Panc1 (cell line): ENCODE results near the gene EFTUD2. TPM values are rescaled to one million over a fixed set of nuclear protein-coding genes. Genes with fewer than 3 reads are reported as not detected.

ENCODE experiments used
- ATAC-seq: fragments of 200-7000 bp; cut with Tn5 transposase; 2 replicates; pipeline ENCODE4 v1.9.1; 2020; ENCODE audit warnings: mild to moderate bottlenecking, moderate library complexity
- BruUV-seq: library from RNA; stranded (reverse); fragments of 400-500 nt; replicated peaks from 2 replicates; lab custom pipeline; 2021; lab: Mats Ljungman, UMichigan
- CTCF ChIA-PET: fragments of 300-600 bp; sonication (Branson Sonifier 250); formaldehyde crosslinking; loops from one replicate; lab custom pipeline; 2022; ENCODE audit warnings: antibody characterized with exemption; lab: Charles Lee
- POLR2A ChIA-PET: fragments of 300-600 bp; sonication (Branson Sonifier 250); formaldehyde crosslinking; loops from one replicate; lab custom pipeline; 2022; ENCODE audit warnings: antibody characterized with exemption; lab: Charles Lee
- DNase-seq: peaks from one replicate; pipeline ENCODE4 v3.0.0-alpha.2; 2010; ENCODE audit warnings: low read depth, low spot score
- H3K27ac ChIP-seq: 2 replicates; pipeline ENCODE4 v1.5.1; 2011; ENCODE audit warnings: mild to moderate bottlenecking, low read length, inconsistent platforms
- H3K27me3 ChIP-seq: fragments of 200-500 bp; sonication (Bioruptor generic); 2 replicates; pipeline ENCODE4 v1.6.0; 2014; ENCODE audit warnings: low read length, inconsistent platforms; ENCODE audit not compliant: control insufficient read depth, insufficient read depth
- H3K36me3 ChIP-seq: fragments of 200-500 bp; sonication (Bioruptor generic); 2 replicates; pipeline ENCODE4 v1.5.1; 2014; ENCODE audit warnings: inconsistent platforms, mild to moderate bottlenecking, low read length, moderate library complexity; ENCODE audit not compliant: control insufficient read depth, insufficient read depth
- H3K4me1 ChIP-seq: 2 replicates; pipeline ENCODE4 v1.5.1; 2011; ENCODE audit warnings: inconsistent platforms, mild to moderate bottlenecking, low read length, moderate library complexity; ENCODE audit not compliant: control insufficient read depth, insufficient read depth
- H3K4me3 ChIP-seq, 2 experiments: 2 replicates each; pipeline ENCODE4 v1.5.1; 2011 to 2012; ENCODE audit warnings: low read depth in 2 of 2, low read length in 2 of 2, mild to moderate bottlenecking in 2 of 2, inconsistent platforms in 1 of 2, moderate library complexity in 1 of 2
- H3K9me3 ChIP-seq: fragments of 200-500 bp; sonication (Bioruptor generic); 2 replicates; pipeline ENCODE4 v1.5.1; 2014; ENCODE audit warnings: low read depth, mild to moderate bottlenecking, inconsistent platforms, low read length, moderate library complexity; ENCODE audit not compliant: control insufficient read depth, insufficient read depth
- POLR2AphosphoS5 ChIP-seq: IDR thresholded peaks from 2 replicates; pipeline ENCODE4 v1.6.1; 2012; ENCODE audit warnings: mild to moderate bottlenecking, low read depth, low read length, moderate library complexity
- SIN3A ChIP-seq: IDR thresholded peaks from 2 replicates; pipeline ENCODE4 v1.6.1; 2012; ENCODE audit warnings: low read depth, mild to moderate bottlenecking, low read length, moderate library complexity, borderline replicate concordance; ENCODE audit not compliant: insufficient read depth
- TCF7L2 ChIP-seq: IDR thresholded peaks from 2 replicates; pipeline ENCODE4 v1.6.1; 2011; ENCODE audit warnings: mild to moderate bottlenecking, low read depth, low read length, inconsistent platforms
- in situ Hi-C: cut with HindIII; loops from 2 replicates; pipeline ENCODE4 v1.10.0; 2016; ENCODE audit warnings: low sequenced_read_pairs, low pct_unique_long_range_greater_than_20kb
- intact Hi-C: fragments of 100-400 bp; cut with micrococcal nuclease; formaldehyde crosslinking; loops from one replicate; pipeline ENCODE4 v1.10.0; 2022; ENCODE audit not compliant: unreplicated experiment
- total RNA-seq: library from RNA; stranded (reverse); gene quantifications from one replicate; pipeline ENCODE4 v1.2.1, GENCODE V29; 2021; ENCODE audit not compliant: unreplicated experiment
- TF ChIP-seq, protein P1 (sequence below), 2 experiments: IDR thresholded peaks; 2 replicates each; pipeline ENCODE4 v1.6.1; 2011 to 2012; ENCODE audit warnings: low read depth in 2 of 2, control low read depth in 1 of 2, low read length in 1 of 2, mild to moderate bottlenecking in 1 of 2, moderate library complexity in 1 of 2; ENCODE audit not compliant: insufficient read depth in 1 of 2
- TF ChIP-seq, protein P2 (sequence below): fragments of 450-650 bp; IDR thresholded peaks from 2 replicates; pipeline ENCODE4 v1.5.1; 2017; ENCODE audit warnings: mild to moderate bottlenecking

The EFTUD2 gene
- total RNA-seq, 1 experiment from 2014 or later = 98.0 TPM

DNA sequence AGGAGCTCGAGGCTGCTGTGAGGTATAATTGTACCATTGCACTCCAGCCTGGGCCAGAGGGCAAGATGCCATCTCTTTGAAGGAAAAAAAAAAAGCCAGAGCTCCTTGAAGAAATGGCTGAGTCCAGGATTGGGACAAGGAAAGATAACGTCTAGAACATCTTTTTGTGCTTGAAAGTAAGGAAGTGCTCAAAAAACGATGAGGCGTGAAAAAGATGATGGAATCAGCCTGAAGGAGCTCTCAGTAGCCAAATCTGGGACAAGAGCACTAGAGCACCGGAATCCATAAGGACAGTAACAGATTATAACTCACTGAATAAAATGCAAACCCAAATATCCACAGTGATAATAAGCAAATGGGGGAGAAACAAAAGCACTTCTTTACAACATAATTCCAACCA lies 22.1 kb downstream of the EFTUD2 start:
- TF ChIP-seq SIN3A (no peak), TCF7L2 (no peak), POLR2AphosphoS5 (no peak)
- TF ChIP-seq, protein P1, sequence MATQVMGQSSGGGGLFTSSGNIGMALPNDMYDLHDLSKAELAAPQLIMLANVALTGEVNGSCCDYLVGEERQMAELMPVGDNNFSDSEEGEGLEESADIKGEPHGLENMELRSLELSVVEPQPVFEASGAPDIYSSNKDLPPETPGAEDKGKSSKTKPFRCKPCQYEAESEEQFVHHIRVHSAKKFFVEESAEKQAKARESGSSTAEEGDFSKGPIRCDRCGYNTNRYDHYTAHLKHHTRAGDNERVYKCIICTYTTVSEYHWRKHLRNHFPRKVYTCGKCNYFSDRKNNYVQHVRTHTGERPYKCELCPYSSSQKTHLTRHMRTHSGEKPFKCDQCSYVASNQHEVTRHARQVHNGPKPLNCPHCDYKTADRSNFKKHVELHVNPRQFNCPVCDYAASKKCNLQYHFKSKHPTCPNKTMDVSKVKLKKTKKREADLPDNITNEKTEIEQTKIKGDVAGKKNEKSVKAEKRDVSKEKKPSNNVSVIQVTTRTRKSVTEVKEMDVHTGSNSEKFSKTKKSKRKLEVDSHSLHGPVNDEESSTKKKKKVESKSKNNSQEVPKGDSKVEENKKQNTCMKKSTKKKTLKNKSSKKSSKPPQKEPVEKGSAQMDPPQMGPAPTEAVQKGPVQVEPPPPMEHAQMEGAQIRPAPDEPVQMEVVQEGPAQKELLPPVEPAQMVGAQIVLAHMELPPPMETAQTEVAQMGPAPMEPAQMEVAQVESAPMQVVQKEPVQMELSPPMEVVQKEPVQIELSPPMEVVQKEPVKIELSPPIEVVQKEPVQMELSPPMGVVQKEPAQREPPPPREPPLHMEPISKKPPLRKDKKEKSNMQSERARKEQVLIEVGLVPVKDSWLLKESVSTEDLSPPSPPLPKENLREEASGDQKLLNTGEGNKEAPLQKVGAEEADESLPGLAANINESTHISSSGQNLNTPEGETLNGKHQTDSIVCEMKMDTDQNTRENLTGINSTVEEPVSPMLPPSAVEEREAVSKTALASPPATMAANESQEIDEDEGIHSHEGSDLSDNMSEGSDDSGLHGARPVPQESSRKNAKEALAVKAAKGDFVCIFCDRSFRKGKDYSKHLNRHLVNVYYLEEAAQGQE (IDR thresholded peaks at IDR 0.05; ENCODE audit: insufficient read depth in 1 of 2, low read depth in 2 of 2, low read length in 1 of 2) = no peak
- TF ChIP-seq, protein P2, sequence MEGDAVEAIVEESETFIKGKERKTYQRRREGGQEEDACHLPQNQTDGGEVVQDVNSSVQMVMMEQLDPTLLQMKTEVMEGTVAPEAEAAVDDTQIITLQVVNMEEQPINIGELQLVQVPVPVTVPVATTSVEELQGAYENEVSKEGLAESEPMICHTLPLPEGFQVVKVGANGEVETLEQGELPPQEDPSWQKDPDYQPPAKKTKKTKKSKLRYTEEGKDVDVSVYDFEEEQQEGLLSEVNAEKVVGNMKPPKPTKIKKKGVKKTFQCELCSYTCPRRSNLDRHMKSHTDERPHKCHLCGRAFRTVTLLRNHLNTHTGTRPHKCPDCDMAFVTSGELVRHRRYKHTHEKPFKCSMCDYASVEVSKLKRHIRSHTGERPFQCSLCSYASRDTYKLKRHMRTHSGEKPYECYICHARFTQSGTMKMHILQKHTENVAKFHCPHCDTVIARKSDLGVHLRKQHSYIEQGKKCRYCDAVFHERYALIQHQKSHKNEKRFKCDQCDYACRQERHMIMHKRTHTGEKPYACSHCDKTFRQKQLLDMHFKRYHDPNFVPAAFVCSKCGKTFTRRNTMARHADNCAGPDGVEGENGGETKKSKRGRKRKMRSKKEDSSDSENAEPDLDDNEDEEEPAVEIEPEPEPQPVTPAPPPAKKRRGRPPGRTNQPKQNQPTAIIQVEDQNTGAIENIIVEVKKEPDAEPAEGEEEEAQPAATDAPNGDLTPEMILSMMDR = no peak
- no peaks in the 10 kb centered on the region for H3K4me1 ChIP-seq
- DNase-seq = no peak
- in situ Hi-C loops (no loop called here), intact Hi-C loops (no loop called here)
- POLR2A ChIA-PET = no interaction called here
- no peaks in the 10 kb centered on the region for H3K9me3 ChIP-seq
- CTCF ChIA-PET = no interaction called here
- peaks cover 23% of the 10 kb centered on the region for H3K36me3 ChIP-seq
- ATAC-seq = no peak
- no peaks in the 10 kb centered on the region for H3K27me3 ChIP-seq
- no TSS peak for BruUV-seq
- no peak overlapping the region for H3K27ac ChIP-seq
- no peak overlapping the region for H3K4me3 ChIP-seq

DNA sequence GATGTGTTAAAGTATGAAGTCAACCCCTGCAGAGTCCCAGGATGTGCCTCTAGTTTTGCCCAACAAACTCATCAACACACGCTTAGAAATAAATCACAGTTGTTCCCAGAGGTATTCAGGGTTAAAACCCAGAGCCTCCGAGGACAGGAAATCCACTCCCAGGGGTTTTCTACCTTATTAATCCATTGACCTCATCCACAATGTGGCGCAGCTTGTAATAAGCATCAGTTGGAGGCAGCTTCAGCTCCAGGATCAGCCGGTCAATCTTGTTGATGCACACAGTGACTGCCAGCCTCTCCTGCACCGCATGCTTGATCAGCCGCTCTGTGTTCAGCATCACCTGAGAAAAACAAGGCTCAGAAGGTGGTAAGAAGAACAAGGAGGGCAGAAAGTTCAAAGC lies 23.5 kb downstream of the EFTUD2 start:
- no peaks in the 10 kb centered on the region for H3K9me3 ChIP-seq
- ChIA-PET POLR2A (no interaction called here), CTCF (no interaction called here)
- intact Hi-C loops = no loop called here
- ATAC-seq (no peak), DNase-seq (no peak)
- H3K36me3 ChIP-seq = peaks cover 23% of the 10 kb centered on the region
- no TSS peak for BruUV-seq
- no peak for TF ChIP-seq TCF7L2
- no peak overlapping the region for H3K4me3 ChIP-seq
- in situ Hi-C loops = no loop called here
- H3K4me1 ChIP-seq = no peaks in the 10 kb centered on the region
- no peak overlapping the region for H3K27ac ChIP-seq
- H3K27me3 ChIP-seq = no peaks in the 10 kb centered on the region

DNA sequence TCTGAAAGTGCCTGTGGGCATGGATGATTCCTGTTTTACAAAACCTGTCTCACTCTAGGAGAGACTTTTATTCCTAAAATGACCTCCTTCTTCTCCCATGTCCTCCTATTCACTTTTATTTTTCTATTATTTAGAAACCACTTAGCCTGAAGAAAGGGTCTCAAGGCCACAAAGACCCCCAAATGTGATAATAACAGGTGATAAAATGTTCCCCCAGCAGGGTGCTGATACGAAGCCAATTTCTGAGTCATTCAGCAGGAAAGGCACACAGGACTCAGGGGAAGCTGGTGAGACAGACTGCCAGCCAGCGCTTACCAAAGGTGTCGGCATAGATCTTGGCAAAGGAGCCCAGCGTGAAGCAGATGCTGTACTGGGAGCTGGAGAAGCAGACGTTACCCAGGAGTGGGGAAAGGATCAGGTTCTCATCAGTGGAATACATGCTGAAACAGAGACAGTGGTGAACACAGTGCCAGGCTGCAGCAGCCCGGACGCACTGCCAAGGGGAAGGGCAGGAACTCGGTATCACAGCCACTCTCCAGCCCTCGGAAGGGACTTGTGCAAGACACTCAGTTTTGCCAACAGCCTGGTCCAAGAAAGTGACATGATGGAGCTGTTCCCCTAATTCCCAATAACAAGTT lies 27.0 kb downstream of the EFTUD2 start:
- H3K9me3 ChIP-seq = no peaks in the 10 kb centered on the region
- no peak overlapping the region for H3K27ac ChIP-seq
- peaks cover 12% of the 10 kb centered on the region for H3K36me3 ChIP-seq
- no peaks in the 10 kb centered on the region for H3K4me1 ChIP-seq
- in situ Hi-C loops (no loop called here), intact Hi-C loops (no loop called here)
- POLR2A ChIA-PET = no interaction called here
- DNase-seq (no peak), ATAC-seq (no peak)
- CTCF ChIA-PET = no interaction called here
- TF ChIP-seq SIN3A (no peak), TCF7L2 (no peak), POLR2AphosphoS5 (no peak)
- TF ChIP-seq, protein P2 = no peak
- TF ChIP-seq, protein P1 (IDR thresholded peaks at IDR 0.05; ENCODE audit: insufficient read depth in 1 of 2, low read depth in 2 of 2, low read length in 1 of 2) = no peak
- no peak overlapping the region for H3K4me3 ChIP-seq
- H3K27me3 ChIP-seq = no peaks in the 10 kb centered on the region
- BruUV-seq = no TSS peak
